GM23338 (cell line): ENCODE data around the gene TPM3.

Experiments
- EZH2 ChIP-seq: fragments of 200-600 bp; sonication (generic); IDR thresholded peaks from one replicate; pipeline ENCODE4 v1.8.0; 2017; ENCODE audit warnings: antibody characterized with exemption, mild to moderate bottlenecking, low read depth; ENCODE audit not compliant: unreplicated experiment
- POLR2AphosphoS5 ChIP-seq: IDR thresholded peaks from 2 replicates; pipeline ENCODE4 v1.6.1; 2016; ENCODE audit warnings: antibody characterized with exemption, low read depth
- TF ChIP-seq, protein P1 (sequence below), 2 experiments: fragments of 200-600 bp in 1 of 2; sonication (generic) in 1 of 2; conservative IDR thresholded peaks; 2 replicates each; pipeline versions ENCODE4 v1.5.1 to v1.6.1; 2016 to 2017; ENCODE audit warnings: antibody characterized with exemption in 2 of 2, low read depth in 2 of 2, mild to moderate bottlenecking in 2 of 2, moderate library complexity in 1 of 2

DNA sequence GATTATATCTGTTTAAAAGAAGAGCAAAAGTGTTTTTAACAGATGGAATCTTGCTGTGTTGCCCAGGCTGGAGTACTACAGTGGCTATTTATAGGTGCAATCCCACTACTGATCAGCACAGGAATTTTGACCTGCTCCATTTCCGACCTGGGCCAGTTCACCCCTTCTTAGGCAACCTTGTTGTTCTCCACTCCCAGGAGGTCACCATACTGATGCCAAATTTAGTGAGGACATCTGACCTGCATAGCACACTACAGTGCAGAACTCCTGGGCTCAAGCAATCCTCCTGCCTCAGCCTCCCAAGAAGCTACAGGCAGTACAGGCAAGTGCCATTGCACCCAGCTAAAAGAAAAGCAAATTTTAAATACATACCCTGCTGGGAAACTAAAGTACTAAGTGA, 25.7 kb downstream of the TPM3 start:
- TF ChIP-seq EZH2 = no peak
- TF ChIP-seq, protein P1, sequence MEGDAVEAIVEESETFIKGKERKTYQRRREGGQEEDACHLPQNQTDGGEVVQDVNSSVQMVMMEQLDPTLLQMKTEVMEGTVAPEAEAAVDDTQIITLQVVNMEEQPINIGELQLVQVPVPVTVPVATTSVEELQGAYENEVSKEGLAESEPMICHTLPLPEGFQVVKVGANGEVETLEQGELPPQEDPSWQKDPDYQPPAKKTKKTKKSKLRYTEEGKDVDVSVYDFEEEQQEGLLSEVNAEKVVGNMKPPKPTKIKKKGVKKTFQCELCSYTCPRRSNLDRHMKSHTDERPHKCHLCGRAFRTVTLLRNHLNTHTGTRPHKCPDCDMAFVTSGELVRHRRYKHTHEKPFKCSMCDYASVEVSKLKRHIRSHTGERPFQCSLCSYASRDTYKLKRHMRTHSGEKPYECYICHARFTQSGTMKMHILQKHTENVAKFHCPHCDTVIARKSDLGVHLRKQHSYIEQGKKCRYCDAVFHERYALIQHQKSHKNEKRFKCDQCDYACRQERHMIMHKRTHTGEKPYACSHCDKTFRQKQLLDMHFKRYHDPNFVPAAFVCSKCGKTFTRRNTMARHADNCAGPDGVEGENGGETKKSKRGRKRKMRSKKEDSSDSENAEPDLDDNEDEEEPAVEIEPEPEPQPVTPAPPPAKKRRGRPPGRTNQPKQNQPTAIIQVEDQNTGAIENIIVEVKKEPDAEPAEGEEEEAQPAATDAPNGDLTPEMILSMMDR (conservative IDR thresholded peaks at IDR 0.05; ENCODE audit: low read depth in 2 of 2) = no peak
- TF ChIP-seq POLR2AphosphoS5 = no peak
